ENCODE data around the gene DISC1.

Gene DISC1

GRCh38 chr1:232057896-232058274 lies 431.3 kb downstream of the DISC1 start:
- in situ Hi-C loops (cut with MboI; ENCODE audit: low sequenced_read_pairs) = no loop called here

GRCh38 chr1:232059726-232060374 lies 433.3 kb downstream of the DISC1 start:
- in situ Hi-C loops (cut with MboI; ENCODE audit: low sequenced_read_pairs) = no loop called here

- in situ Hi-C loops (cut with MboI; ENCODE audit: low sequenced_read_pairs) = no loop called here
These were observed 436.4 kb downstream of the DISC1 start for GRCh38 chr1:232062967-232063366.

- in situ Hi-C loops (cut with MboI; ENCODE audit: low sequenced_read_pairs) = no loop called here
These were observed 439.9 kb downstream of the DISC1 start for GRCh38 chr1:232066521-232066920.

- in situ Hi-C loops (cut with MboI; ENCODE audit: low sequenced_read_pairs) = no loop called here
These were observed 447.7 kb downstream of the DISC1 start for GRCh38 chr1:232074265-232074664.

GRCh38 chr1:232077809-232078208 lies 451.2 kb downstream of the DISC1 start:
- in situ Hi-C loops (cut with MboI; ENCODE audit: low sequenced_read_pairs) = no loop called here

GRCh38 chr1:232084584-232085223 lies 458.1 kb downstream of the DISC1 start:
- in situ Hi-C loops (cut with MboI; ENCODE audit: low sequenced_read_pairs) = no loop called here

- in situ Hi-C loops (cut with MboI; ENCODE audit: low sequenced_read_pairs) = no loop called here
These were observed 464.2 kb downstream of the DISC1 start for GRCh38 chr1:232090816-232091215.

Data from HL-60/S4 treated with retinoic acid at 250 ng/mL for 4 days and 3 days (cell line).